ENCODE measurements around the gene TCL1A.

- TF ChIP-seq CTCF (IDR thresholded peaks at IDR 0.05) (no peak), POLR2A (IDR thresholded peaks at IDR 0.05) (no peak)
Measured at GRCh38 chr14:95760596-95760995, 46.7 kb upstream of the TCL1A start.

Data from Peyer's patch (tissue), 4 donors.